Stimulated activated naive CD8-positive, alpha-beta T cell treated with anti-CD3 and anti-CD28 coated beads, Interleukin-15, amount 100 ng/mL, for 72 hours (primary cell): Measurements from ENCODE around the gene FGD3.

Experiments used
- ATAC-seq: fragments of 150-1000 bp; cut with Tn5 transposase; 2 replicates; pipeline ENCODE4 v1.10.0; 2021; ENCODE audit warnings: mild to moderate bottlenecking, moderate library complexity
- DNase-seq, 2 donors: peaks; one replicate each; pipeline ENCODE4 v3.0.0; 2021 to 2022
- H3K27ac Mint-ChIP-seq, 2 donors: one replicate each; pipeline ENCODE4 v1.8.0; 2022; ENCODE audit warnings: mild to moderate bottlenecking in 2 of 2, mixed read lengths in 2 of 2, moderate library complexity in 2 of 2
- H3K27me3 Mint-ChIP-seq: one replicate; pipeline ENCODE4 v1.8.0; 2022; ENCODE audit warnings: mixed read lengths
- H3K4me1 Mint-ChIP-seq: one replicate; pipeline ENCODE4 v1.8.0; 2022; ENCODE audit warnings: mild to moderate bottlenecking, mixed read lengths
- H3K4me3 Mint-ChIP-seq, 2 donors: one replicate each; pipeline ENCODE4 v1.8.0; 2022; ENCODE audit warnings: mild to moderate bottlenecking in 2 of 2, mixed read lengths in 2 of 2, moderate library complexity in 1 of 2
- H3K9me3 Mint-ChIP-seq, 2 donors: one replicate each; pipeline ENCODE4 v1.8.0; 2022; ENCODE audit warnings: mixed read lengths in 2 of 2

Gene FGD3

DNA sequence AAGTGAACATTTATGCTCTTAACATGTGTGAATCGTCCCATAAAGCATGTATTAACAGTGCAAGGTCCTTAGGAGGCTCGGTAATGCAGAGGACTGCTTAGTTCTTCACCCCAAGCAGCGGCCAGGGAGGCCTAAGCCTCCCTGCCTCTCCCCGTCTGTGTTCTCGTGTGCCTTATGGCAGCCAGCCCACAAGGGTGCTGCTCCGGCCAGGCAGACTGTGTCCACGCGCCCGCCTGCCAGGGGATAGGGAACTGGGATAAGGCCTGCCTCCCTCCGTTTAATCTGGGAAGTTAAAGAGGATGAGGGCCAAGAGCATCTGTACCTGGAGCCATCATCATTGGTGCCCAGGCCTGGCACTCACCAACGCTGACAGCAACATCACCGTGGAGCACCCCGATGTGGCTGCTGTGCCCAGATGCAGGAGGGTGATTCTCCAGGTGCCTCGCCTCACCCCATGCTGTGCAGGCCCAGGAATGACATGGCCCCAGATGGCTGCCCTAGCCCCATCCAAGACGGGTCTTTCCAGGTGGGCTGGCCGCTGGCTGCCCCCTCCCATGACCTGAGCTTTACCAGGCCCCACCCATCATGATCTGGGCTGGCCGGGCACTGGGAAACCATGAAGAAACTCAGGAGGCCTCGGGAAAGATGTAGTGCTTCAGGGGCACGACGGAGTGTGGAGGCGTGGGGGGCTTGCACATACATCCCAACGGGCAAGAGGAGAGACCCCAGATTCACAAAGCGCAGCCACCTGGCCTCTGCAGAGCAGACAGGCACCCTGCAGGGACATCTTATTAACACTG, 75.6 kb downstream of the FGD3 start:
- no peaks in the 10 kb centered on the region for H3K27me3 Mint-ChIP-seq
- DNase-seq (no peak), ATAC-seq (no peak)
- H3K9me3 Mint-ChIP-seq, result no peaks in the 10 kb centered on the region
- peak overlapping the region; percentile 46 to 94 for H3K27ac Mint-ChIP-seq
- H3K4me3 Mint-ChIP-seq, result no peak overlapping the region
- peaks cover 99% of the 10 kb centered on the region for H3K4me1 Mint-ChIP-seq

DNA sequence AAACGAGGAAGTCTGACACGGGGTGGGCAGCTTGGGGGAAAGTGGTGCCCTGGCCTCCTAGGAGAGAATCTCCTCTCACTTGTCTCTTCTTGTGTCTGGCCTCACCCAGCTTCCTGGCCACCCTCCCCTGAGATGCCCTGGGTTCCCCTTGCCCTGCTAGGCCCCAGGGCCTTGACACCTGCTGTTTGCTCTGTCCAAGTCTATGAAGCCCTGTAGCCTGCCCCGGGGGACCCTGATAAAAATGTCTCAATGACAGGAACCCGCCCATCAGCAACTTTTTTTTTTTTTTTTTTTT, 76.1 kb downstream of the FGD3 start:
- Mint-ChIP-seq H3K27ac (peak overlapping the region; percentile 70 to 94), H3K27me3 (no peaks in the 10 kb centered on the region), H3K4me3 (peak overlapping the region in 1 of 2 donors; percentile 31), H3K4me1 (peaks cover 99% of the 10 kb centered on the region), H3K9me3 (no peaks in the 10 kb centered on the region)
- ATAC-seq (no peak), DNase-seq (no peak)

DNA sequence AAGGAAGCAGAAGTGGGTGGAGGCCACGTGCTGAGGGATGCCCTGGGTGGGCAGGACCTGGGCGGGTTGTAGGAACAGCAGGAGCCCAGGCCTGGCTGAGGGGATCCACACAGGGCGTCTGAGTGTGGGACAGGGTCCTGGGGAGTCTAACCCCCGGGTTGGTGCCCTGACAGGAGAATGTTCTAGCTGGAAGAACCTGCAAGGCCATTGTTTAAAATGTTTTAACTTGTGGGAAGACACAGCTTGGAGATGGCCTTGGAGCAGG, 77.3 kb downstream of the FGD3 start:
- Mint-ChIP-seq H3K27me3 (no peaks in the 10 kb centered on the region), H3K27ac (peak overlapping the region; percentile 86 to 93), H3K4me3 (peak overlapping the region in 1 of 2 donors; percentile 3), H3K4me1 (peaks cover 98% of the 10 kb centered on the region), H3K9me3 (no peaks in the 10 kb centered on the region)
- no peak for ATAC-seq
- no peak for DNase-seq

DNA sequence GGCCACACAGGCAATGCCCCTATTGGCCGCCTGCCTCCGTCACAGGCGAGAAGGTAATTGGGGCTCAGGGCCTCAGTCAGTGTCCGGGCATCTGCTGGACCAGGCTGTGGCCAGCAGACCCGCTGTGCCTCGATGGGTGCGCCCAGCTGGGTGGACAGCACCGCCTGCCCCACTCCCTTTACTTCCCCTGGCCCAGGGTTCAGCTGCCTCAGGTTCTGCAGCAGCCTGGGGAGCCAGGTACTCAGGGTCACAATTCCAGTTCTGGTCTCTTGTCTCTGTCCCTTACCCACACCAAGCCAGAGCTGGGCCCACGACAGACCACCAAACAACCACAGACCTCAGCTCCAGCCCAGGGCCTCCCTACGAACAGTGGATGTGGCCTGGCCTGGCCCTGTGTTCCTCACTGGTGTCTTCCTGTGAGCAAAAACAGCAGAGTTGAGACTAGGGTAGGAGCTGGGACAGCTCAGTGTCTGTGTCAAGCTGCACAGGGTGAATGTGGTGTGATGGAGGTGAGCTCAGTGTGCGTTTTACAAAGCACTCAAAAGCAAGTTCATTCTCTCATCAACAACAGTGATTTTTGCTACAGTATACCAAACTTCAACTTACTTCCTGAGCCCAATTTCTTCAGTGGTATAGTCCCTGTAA, 77.8 kb downstream of the FGD3 start:
- Mint-ChIP-seq H3K4me3 (peak overlapping the region in 1 of 2 donors; percentile 26), H3K27me3 (no peaks in the 10 kb centered on the region), H3K4me1 (peaks cover 98% of the 10 kb centered on the region), H3K9me3 (no peaks in the 10 kb centered on the region), H3K27ac (peak overlapping the region; percentile 92 to 93)
- DNase-seq (no peak), ATAC-seq (no peak)

DNA sequence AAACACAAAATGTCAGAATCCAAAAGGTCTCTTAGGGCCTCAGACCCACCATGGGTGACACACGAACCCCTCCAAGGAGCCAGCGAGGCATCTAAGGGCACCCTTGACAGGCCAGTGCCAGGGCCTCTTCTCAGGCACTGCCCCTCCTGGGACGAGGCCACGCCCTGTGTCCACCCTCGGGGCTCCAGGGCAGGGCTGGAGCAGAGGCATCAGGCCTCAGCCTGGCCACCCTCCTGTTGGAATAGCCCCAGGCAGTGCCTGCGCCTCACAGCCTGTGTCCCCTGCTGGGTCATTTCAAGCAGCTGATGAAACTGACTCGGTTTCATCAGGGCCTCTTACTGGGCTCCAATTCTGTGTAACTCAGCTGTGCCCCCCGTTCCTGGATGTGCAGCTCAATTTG, 78.4 kb downstream of the FGD3 start:
- ATAC-seq, result no peak
- Mint-ChIP-seq H3K9me3 (no peaks in the 10 kb centered on the region), H3K4me1 (peaks cover 95% of the 10 kb centered on the region), H3K4me3 (no peak overlapping the region), H3K27me3 (no peaks in the 10 kb centered on the region), H3K27ac (peak overlapping the region; percentile 92 to 93)
- no peak for DNase-seq

DNA sequence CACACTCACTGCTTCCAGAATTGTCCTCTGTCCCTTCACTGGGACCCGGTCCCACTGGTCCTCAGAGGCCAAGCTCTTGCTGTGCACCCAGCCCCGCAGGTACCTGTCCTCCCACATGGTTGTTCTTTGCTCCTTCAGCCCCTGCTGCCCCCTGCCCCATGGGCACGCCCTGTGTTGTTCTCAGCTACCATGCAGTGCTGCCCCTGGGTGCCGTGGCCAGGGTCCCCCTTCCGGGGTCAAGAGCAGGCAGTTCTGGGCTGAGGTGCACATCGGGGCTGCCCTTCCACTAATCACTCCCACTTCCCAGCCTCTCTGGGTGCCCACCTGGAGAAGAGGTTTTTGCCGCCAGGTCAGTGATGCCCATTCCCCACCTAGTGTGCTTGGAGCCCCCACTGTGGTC, 79.3 kb downstream of the FGD3 start:
- DNase-seq, result no peak
- Mint-ChIP-seq H3K9me3 (no peaks in the 10 kb centered on the region), H3K27me3 (no peaks in the 10 kb centered on the region), H3K4me3 (no peak overlapping the region), H3K4me1 (peaks cover 92% of the 10 kb centered on the region), H3K27ac (peak overlapping the region; percentile 44 to 99)
- no peak for ATAC-seq

DNA sequence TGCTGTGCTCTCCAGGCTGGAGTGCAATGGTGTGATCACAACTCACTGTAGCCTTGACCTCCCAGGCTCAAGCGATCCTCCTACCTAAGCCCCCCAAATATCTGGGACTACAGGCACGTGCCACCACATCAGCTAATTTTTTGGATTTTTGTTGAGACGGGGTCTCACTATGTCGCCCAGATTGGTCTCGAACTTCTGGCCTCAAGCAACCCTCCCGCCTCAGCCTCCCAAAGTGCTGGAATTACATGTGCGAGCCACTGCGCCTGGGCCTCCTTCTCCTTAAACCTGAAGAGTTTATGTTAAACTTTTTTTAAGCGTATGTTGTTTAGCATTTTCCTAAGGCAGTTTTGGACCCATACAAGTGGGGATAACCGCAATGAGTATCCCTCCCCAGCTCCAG, 80.4 kb downstream of the FGD3 start:
- H3K4me1 Mint-ChIP-seq, result peaks cover 84% of the 10 kb centered on the region
- no peaks in the 10 kb centered on the region for H3K9me3 Mint-ChIP-seq
- ATAC-seq (no peak), DNase-seq (no peak)
- H3K27me3 Mint-ChIP-seq, result no peaks in the 10 kb centered on the region
- H3K4me3 Mint-ChIP-seq, result peak overlapping the region; percentile 80 to 81
- H3K27ac Mint-ChIP-seq, result peak overlapping the region; percentile 98 to 99

DNA sequence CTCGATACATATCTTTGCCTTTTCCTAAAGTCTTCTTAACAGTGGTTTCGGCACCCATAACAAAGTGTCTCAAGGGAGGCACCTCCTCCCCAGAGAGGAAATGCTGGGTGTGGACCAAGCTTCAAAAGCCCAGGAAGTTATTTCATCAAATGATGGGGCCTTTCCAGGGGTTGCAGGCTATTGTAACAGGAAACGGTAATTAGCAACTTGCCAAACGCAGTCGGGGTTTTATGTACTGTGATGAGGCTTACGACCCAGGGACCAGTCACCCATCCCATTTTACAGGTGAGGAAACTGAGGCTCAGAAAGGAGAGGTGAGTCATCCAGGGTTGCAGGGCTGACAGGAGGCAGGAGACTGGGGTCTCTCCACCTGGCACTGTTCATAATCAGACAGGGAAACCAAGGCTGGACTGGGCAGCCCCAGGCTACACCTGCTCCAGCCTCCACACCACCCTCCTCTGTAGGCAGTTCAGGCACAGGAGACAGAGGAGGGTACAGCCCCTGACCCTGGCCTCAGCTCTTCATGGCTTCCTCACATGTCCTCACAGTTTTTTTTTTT, 81.2 kb downstream of the FGD3 start:
- Mint-ChIP-seq H3K27me3 (no peaks in the 10 kb centered on the region), H3K9me3 (no peaks in the 10 kb centered on the region), H3K4me3 (peak overlapping the region; percentile 80 to 81), H3K4me1 (peaks cover 77% of the 10 kb centered on the region), H3K27ac (peak overlapping the region; percentile 98 to 99)
- DNase-seq (peak; percentile 45 to 78), ATAC-seq (peak; percentile 90)

DNA sequence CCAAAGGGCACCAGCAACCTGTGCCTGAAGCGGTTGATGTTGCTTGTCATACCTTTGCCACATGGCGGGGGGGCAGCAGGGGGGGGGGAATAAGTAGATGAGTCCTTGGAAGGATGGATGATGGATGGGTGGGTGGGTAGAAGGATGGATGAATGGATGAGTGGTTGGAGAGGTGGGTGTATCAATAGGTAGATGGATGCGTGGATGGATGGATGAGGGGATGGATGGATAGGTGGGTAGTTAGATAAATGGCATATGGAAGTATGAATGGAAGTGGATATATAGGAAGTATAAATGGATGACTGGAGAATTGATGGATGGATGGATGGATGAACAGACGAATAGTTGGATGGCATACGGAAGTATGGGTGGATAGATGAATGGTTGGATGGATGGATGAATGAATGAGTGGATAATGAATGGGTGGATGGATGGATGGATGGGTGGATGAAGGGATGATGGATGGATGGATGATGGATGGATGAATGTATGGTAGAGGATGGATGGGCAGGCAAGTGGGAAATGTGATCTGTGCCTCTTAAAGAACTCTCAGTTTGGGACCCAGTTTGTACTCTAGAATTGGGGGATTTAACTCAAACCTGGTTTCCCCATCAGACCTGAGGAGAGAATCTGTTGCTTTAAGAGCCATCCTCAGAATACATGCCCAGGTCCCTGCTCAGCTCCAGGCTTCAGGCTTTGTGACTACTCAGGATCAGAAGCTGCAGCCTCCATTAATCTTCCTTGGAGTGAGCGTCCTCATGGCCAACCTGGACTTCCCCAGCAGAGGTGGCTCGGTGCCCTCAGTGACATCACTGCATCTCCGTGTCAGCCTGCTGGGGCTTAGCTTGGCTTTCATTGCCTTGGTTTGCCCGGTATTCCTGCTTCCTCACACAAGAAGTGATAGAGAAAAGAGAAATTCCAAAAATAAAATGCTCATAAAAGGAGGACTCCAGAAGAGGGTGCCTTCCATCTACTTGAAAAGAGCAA, 83.6 kb downstream of the FGD3 start:
- Mint-ChIP-seq H3K4me3 (no peak overlapping the region), H3K4me1 (peaks cover 64% of the 10 kb centered on the region), H3K27ac (peak overlapping the region; percentile 50 to 66), H3K9me3 (no peaks in the 10 kb centered on the region), H3K27me3 (no peaks in the 10 kb centered on the region)
- DNase-seq, result no peak
- ATAC-seq, result no peak

DNA sequence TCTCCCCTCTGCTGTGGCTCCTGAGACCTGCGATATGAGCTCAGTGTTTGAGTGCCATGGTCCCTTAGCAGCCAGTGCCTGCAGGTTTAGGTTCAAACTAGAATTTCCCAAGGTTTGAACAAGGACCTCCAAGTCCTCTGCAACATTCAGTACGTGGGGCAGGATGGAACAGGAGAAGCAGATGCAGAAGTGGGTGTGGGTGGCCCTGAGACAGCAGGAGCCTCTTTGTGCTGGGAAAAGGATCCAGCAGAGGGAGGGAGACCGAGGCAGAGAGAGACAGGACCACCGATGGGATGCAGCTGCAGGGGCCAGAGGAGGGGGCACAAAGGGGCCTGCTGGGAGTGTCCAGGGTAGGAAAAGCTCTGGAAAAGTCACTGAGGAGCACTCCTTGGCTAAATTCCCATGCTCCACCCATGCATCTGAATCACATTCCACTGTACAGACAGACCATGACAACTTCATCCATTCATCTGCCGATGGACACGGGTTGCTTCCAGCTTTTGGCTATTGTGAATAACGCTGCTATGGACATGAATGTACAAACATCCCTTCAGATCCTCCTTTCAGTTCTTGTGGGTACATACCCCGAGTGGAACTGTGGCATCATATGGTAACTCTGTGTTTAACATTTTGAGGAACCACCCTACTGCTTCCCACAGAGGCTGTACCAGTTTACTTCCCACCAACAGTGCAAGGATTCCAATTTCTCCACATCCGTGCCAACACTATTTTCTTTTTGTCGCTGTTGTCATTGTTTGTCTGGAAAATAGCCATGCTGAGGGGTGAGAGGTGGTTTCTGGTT, 84.5 kb downstream of the FGD3 start:
- Mint-ChIP-seq H3K9me3 (no peaks in the 10 kb centered on the region), H3K4me3 (no peak overlapping the region), H3K27ac (peak overlapping the region; percentile 50 to 66), H3K27me3 (no peaks in the 10 kb centered on the region), H3K4me1 (peaks cover 64% of the 10 kb centered on the region)
- no peak for ATAC-seq
- no peak for DNase-seq

DNA sequence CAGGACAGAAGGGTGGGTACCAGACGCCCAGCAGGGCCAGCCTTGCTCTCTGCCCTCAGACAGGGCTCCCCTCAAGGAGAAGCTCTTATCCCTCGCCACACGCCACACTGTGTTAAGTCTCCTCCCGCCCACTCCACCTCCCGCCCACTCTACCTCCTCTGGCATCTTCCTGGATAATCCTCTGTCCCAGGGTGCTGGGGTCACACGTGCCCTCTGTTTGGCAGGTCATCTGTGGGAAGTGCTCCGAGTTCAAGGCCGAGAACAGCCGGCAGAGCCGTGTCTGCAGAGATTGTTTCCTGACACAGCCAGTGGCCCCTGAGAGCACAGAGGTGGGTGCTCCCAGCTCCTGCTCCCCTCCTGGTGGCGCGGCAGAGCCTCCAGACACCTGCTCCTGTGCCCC, 85.2 kb downstream of the FGD3 start:
- peak overlapping the region in 1 of 2 donors; percentile 81 for H3K27ac Mint-ChIP-seq
- no peak overlapping the region for H3K4me3 Mint-ChIP-seq
- no peak for ATAC-seq
- no peaks in the 10 kb centered on the region for H3K9me3 Mint-ChIP-seq
- peaks cover 64% of the 10 kb centered on the region for H3K4me1 Mint-ChIP-seq
- no peaks in the 10 kb centered on the region for H3K27me3 Mint-ChIP-seq
- DNase-seq, result no peak

DNA sequence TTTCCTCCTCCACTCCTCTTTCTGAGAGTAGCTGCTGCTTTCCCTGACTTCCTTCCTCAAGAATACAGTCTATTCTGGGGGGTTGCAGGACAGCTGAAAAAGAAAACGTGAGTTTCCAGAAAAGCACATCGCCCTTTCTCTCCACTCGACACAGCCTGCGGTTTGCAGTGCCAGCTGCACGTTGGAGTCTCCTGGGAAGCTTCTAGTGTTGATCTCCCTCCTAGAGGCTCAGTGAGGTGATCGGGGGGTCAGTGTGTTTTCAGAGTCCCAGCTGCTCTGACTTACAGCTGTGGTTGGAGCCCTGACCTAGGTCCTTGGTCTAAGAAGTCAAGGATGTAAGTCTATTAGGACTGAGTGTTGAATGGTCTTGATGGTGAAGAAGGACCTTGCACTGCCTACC, 86.2 kb downstream of the FGD3 start:
- no peak for DNase-seq
- Mint-ChIP-seq H3K4me3 (no peak overlapping the region), H3K27ac (peak overlapping the region; percentile 72 to 87), H3K27me3 (no peaks in the 10 kb centered on the region), H3K4me1 (peaks cover 64% of the 10 kb centered on the region), H3K9me3 (no peaks in the 10 kb centered on the region)
- no peak for ATAC-seq

DNA sequence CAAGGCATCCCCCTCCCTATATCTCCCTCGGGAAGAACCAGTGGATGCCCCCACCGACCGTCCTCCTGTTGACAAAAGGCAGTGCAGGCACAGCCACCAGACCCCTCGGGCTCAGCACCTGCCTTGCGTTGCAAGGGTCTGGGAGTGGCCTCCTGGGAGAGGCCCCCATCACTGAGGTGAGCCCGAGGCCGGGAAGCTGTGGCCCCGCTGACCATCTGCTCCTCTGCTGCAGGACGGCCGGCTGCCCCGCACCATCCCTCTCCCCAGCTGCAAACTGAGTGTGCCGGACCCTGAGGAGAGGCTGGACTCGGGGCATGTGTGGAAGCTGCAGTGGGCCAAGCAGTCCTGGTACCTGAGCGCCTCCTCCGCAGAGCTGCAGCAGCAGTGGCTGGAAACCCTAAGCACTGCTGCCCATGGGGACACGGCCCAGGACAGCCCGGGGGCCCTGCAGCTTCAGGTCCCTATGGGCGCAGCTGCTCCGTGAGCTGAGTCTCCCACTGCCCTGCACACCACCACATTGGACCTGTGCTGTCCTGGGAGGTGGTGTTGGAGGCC, 87.9 kb downstream of the FGD3 start:
- H3K4me3 Mint-ChIP-seq, result no peak overlapping the region
- DNase-seq, result no peak
- ATAC-seq, result no peak
- H3K9me3 Mint-ChIP-seq, result no peaks in the 10 kb centered on the region
- peaks cover 63% of the 10 kb centered on the region for H3K4me1 Mint-ChIP-seq
- no peaks in the 10 kb centered on the region for H3K27me3 Mint-ChIP-seq
- peak overlapping the region; percentile 5 to 87 for H3K27ac Mint-ChIP-seq

DNA sequence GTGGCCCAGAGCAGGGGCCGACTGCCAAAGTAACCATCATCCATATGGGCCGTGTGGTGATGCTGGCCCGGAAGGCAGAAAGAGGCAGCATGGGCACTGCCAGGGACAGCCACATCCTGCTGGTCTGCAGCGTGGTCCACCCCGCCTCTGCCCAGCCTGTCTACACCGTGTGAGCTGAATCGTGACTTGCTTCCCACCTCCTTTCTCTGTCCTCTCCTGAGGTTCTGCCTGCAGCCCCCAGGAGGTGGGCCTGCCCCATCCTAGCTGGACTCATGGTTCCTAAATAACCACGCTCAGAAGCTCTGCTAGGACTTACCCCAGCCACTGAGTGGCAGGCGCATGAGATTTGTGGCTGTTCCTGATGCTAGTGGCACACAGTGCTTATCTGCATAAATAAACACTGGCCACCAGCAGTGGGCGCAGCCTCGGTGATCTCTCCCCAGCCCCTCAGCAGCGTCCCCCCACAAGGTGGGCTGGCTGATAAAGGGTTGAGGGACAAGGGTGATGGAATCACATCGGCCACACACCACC, 88.6 kb downstream of the FGD3 start:
- Mint-ChIP-seq H3K9me3 (peaks cover 0 to 4% of the 10 kb centered on the region in 2 donors), H3K27ac (peak overlapping the region in 1 of 2 donors; percentile 4), H3K4me1 (peaks cover 66% of the 10 kb centered on the region), H3K27me3 (no peaks in the 10 kb centered on the region), H3K4me3 (no peak overlapping the region)
- DNase-seq (no peak), ATAC-seq (no peak)
